NCI-H2171 treated with DMSO at 0.1 percent for 48 hours (cell line): ENCODE data around the gene ADORA2B.
"Not testable (repeated sequence)": the region's sequence is repeated elsewhere in the genome, so short reads cannot be mapped to it uniquely, and the experiment has no call there.

Source experiments
- DNase-seq: peaks from one replicate; lab custom pipeline; 2025; lab: John Stamatoyannopoulos, UW

Gene ADORA2B

DNA sequence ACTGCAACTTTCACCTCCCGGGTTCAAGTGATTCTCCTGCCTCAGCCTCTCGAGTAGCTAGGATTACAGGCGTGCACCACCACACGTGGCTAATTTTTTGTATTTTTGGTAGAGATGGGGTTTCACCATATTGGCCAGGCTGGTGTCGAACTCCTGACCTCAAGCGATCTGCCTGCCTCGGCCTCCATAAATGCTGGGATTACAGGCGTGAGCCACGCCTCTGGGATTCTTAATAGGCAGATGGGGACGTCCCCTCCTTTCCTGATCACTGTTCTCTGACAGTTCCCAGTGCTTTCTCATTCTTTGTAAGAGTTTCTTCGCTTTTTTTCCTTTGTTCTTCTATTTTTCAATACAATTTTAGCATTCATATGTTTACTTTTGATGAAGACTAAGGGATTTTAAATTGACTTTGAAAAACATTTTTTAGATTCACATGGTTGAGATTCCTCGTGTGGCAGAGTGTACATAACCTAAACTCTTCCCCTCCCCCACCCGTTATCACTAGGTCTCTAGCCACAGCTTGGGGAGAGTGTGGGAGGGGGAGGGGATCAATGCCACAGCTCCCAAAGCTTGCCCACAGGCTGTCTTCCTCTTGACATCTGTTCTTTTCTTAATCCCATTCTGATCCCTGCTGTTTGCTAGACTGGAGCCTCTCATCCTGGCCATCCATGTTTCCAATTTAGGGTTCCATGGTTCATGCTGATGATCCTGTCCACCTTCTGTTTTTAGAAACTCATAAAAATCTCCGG is 11.0 kb downstream of the ADORA2B start:
- DNase-seq: no peak

- no peak for DNase-seq
These were observed 12.3 kb downstream of the ADORA2B start for GRCh38 chr17:15957206-15957605.

DNA sequence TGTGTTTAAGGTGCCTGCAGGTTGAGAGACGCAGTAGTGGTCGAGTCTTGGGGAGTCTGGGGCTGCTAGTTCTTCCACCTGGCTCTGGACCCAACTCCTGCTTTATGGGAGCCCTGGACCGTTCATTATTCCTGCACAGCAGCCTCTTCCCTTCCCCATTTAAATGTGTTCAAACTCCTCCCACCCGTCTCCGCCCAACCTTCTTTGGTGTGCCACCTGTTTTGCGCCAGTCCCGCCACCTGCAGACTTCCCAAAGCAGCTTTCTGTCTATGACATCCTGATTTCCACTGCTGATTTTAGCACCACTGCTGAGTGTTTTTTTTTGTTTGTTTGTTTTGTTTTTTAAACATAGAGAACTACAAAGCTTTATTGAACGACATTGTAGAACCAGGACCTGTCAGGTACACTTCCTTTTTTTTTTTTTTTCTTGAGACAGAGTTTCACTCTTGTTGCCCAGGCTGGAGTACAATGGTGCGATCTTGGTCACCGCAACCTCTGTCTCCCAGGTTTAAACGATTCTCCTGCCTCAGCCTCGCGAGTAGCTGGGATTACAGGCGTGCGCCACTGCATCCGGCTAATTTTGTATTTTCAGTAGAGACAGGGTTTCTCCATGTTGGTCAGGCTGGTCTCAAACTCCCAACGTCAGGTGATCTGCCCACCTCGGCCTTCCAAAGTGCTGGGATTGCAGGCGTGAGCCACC is 12.8 kb downstream of the ADORA2B start:
- DNase-seq: no peak

DNA sequence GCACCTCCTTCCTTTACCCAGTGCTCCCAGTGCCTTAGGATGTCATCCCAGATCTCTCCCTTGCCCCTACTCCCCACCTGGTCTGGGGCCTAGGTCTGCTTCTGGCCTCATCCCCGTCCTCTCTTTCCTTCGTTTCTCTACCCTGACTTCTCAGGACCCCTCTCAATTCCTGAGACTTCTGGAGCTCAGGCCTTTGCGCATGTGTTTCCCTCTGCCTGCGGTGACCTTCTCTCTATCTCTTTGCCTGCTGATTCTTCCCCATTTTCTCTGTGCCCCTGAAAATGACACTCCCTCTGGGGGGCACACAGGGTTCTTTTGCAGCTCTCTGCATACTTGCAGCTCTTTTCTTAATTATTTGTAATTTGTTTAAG is 13.5 kb downstream of the ADORA2B start:
- DNase-seq: no peak

GRCh38 chr17:15963670-15964110 is 18.8 kb downstream of the ADORA2B start:
- no peak for DNase-seq

- peak; percentile 43 for DNase-seq
These were observed 20.6 kb downstream of the ADORA2B start for GRCh38 chr17:15965528-15965927.

DNA sequence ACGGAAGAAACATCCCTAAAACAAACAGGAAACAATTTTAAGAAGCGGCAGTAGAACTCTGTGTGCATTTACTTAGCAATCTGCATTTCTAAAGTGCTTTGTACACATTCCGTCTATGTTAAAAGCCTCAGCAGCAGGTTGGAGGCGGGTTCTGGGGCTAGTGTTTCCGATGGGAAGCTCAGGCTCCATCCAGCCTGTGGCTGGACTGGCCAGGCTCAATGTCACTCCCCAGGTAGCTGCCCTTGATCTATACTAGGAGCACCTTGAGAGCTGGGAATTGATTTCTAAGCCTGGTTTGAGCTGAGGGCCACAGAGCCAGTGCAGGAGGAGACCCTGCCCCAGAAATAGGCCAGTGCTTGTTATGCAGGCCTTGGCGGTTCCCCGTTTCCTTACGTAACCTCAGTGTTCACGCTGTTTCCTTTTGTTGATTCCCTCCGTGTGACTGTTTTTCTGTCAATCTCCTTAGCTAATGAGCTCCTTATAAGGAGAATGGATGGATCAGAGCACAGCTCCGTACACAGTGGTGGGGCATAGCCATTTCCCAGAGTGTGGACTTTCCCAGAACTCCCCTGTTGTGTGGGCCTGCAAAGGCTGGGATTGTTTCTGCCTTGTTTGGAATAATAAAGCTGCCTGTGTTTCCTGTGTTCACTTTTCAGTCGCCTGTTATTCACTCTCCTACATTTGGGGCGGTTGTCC is 21.4 kb downstream of the ADORA2B start:
- no peak for DNase-seq

DNA sequence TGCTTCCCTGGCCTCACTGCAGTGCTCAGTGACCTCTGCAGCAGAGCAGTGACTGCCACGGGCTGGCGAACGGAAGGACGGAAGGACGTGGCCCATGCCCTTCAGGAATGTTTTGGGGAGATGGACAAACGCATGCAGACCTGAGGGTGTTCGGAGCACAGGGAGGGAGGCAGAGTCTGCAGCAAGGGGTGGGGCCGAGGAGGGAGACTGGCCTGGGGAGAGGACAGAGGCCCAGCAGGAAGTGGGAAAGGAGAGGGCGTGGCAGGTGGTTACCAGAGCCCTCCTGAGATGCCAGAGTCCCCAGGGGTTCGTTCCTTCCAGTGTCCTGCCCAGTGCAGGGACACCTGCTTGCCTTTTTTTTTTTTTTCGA is 21.9 kb downstream of the ADORA2B start:
- no peak for DNase-seq

DNA sequence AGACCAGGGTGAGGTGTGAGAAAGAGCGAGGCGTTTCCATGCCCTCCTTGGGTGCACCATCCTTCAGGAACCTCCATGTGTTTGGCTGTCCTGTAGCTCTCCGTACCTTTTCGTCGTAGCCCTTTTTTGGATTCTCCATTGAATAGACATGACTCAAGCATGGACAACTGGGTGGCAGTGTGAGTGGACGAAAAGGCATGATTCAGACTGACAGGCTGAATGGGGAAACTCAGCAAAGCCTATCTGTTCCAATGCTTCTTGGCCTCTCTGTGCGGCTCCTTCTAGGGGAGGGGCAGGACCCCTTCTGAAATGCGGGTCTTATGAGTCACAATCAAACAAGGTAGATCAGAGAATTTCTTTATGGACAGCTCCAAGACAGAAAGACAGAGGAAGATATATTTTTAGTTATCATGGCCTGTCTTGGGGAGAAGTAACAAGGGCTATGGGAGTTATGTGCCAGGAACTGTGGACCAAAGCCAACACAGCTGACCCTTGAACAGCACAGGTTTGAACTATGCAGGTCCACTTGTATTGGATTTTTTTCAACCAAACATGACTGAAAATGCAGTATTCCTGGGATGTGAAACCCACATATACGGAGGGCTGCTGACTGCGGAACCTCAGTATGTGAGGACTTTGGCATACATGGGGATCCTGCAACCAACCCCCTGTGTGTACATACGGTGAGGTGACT is 22.9 kb downstream of the ADORA2B start:
- DNase-seq: no peak

GRCh38 chr17:15969463-15969862 is 24.5 kb downstream of the ADORA2B start:
- no peak for DNase-seq

- DNase-seq: no peak
These were observed 25.6 kb downstream of the ADORA2B start for GRCh38 chr17:15970500-15970899.

- DNase-seq: no peak
These were observed 26.3 kb downstream of the ADORA2B start for GRCh38 chr17:15971098-15971678.

- DNase-seq: no peak
These were observed 27.0 kb downstream of the ADORA2B start for GRCh38 chr17:15971882-15972281.

GRCh38 chr17:15972497-15972951 is 27.6 kb downstream of the ADORA2B start:
- no peak for DNase-seq

- DNase-seq: no peak
These were observed 28.1 kb downstream of the ADORA2B start for GRCh38 chr17:15973016-15973415.

DNA sequence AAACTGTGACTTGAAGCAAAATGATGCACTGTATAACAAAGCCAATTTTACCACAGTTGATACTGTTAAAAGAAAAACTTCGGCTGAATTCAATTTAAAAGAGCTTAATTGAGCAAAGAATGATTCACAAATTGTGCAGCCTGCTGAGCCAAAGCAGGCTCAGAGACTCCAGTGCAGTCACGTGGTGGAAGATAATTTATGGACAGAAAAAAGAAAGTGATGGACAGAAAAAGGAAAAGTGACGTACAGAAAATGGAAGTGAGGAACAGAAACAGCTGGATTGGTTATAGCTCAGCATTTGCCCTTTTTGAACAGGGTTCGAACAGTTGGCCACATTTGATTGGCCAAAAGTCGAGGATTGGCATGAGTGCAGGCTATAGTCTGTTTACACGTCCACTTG is 28.9 kb downstream of the ADORA2B start:
- DNase-seq: no peak

DNA sequence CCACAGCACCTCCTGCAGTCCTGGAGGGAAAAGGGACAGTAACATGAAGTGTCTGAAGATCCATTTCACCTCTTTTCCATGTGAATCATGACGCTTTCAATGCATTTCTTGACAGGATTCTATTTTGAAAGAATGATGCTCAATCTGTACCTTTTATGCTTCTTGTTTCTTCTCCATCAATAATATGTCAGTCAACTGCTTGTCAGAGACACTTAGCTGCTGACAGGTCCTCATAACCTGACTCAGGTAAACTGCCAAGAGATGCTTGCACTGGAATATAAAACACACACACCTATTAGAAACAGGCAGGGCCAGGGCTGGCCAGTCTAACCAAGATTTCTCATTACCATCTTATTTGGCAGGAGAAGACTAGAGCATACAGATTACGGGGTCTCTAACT is 33.0 kb downstream of the ADORA2B start:
- DNase-seq: no peak

DNA sequence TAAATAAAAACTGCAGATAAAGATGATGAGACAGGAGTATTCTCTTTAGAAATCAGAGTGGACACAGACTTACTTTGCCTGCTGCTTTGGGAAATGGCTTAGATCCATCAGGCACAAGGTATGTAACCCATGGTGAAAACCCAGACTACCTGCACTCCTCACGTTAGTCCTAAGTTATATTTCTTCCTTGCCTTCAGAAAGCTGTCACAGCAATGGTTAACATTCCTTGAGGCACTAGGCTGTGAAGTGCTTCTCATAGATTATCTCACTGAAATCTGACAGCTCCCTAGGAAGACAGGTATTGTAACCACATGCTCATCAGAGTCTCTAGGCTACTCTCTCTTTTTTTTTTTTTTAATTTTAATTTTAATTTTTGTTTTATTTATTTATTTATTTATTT is 33.7 kb downstream of the ADORA2B start:
- DNase-seq: no peak

DNA sequence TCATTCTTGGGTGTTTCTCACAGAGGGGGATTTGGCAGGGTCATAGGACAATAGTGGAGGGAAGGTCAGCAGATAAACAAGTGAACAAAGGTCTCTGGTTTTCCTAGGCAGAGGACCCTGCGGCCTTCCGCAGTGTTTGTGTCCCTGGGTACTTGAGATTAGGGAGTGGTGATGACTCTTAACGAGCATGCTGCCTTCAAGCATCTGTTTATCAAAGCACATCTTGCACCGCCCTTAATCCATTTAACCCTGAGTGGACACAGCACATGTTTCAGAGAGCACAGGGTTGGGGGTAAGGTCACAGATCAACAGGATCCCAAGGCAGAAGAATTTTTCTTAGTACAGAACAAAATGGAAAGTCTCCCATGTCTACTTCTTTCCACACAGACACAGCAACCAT is 34.1 kb downstream of the ADORA2B start:
- DNase-seq: not testable (repeated sequence)

- no peak for DNase-seq
These were observed 36.3 kb downstream of the ADORA2B start for GRCh38 chr17:15981208-15981607.

DNA sequence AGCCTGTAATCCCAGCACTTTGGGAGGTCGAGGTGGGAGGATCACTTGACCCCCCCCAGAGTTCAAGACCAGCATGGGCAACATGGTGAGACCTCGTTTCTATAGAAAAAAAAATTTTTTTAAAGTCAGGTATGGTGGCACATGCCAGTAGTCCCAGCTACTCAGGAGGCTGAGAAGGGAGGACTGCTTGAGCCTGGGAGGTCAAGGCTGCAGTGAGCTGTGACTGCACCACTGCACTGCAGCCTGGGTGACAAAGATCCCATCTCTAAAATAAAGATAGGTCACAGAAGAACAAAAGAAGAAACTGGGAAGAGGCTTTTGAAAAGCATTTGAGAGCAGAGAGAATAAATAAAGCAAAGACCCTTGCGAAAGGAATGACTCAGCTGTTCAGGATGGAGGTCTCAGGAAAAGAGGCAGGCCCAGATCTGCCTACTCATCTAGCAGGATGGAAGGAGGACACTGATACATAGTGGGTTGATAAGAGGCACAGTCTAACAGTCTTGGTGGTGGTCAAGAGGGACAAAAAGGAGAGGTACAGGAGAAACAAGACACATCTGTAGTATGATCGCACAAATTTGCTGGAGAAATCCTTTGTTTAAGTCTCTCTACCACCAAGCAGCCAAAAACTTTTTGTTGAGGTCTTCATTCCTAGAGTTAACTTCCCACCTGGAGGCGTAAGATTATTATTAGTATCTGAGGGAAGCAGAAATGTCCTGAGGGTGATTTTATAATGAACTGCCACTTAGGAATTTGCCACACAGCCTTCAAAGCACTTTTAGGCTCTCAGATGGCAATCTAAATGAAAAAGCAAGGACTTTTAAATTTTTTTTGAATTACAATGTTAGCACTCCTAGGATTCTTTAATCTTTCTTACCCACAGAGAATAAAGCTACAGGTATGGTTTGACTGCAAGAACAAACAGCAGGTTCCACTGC is 37.0 kb downstream of the ADORA2B start:
- DNase-seq: no peak
